ENCODE results near the gene CFAP299. TPM values are rescaled to one million over a fixed set of nuclear protein-coding genes. Genes with fewer than 3 reads are reported as not detected.

Gene CFAP299
- total and polyA plus RNA-seq, 2 of the 8 experiments (the other 6 are each of a cell fraction or from before 2014, with no cell fraction given) = not detected

- TF ChIP-seq CTBP2 (IDR thresholded peaks at IDR 0.05; ENCODE audit: borderline replicate concordance, insufficient read depth, insufficient read length, low read length) (no peak), FOSL1 (IDR thresholded peaks at IDR 0.05; ENCODE audit: insufficient read depth, low read depth, low read length) (no peak), ASH2L (IDR thresholded peaks at IDR 0.05; ENCODE audit: low read length) (no peak)
Measured at GRCh38 chr4:80307183-80307735, 28.3 kb upstream of the CFAP299 start (continued).
